ENCODE measurements around the gene RAB41. TPM values are rescaled to one million over a fixed set of nuclear protein-coding genes. Genes with fewer than 3 reads are reported as not detected.

Gene RAB41
- total and polyA plus RNA-seq, 10 of the 15 experiments (the other 5 are each of a cell fraction or from before 2014, with no cell fraction given): 0.05 to 0.31 TPM; not detected in 8

DNA sequence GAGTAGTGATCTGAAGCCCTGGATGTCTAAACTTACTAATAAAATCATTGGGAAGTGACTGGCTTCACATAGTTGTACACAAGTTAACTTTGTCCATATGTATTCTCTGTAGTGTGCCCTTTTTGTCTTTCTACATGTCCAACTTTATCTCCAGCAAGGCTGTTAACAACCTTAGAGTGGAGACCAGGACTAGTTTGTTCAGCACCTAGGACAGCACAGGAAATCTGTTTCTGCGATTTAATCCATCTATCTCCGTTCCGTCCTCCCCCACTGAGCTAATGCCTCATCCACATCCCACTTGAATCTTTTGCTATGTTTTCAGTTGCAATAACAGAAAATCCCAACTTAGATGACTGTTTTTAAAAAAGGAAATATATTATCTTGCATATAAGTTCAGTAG, 17.2 kb upstream of the RAB41 start:
- ATAC-seq (no peak), DNase-seq (ENCODE audit: low read depth, low spot score) (no peak), FAIRE-seq (no peak)
- Histone ChIP-seq H3K4me2 (ENCODE audit: control insufficient read depth, insufficient read depth) (no peak overlapping the region), H3K9me3 (replicated peaks; ENCODE audit: control insufficient read depth, insufficient read depth, low read length) (no peaks in the 10 kb centered on the region), H3K27ac (ENCODE audit: control insufficient read depth, insufficient read depth) (no peak overlapping the region), H4K20me1 (ENCODE audit: control insufficient read depth, insufficient read depth) (no peaks in the 10 kb centered on the region), H3K4me3 (no peak overlapping the region), H2AFZ (ENCODE audit: control insufficient read depth, low read depth, low read length) (no peak overlapping the region), H3K36me3 (ENCODE audit: control insufficient read depth in 2 of 2, insufficient read depth in 2 of 2, low read length in 1 of 2) (no peaks in the 10 kb centered on the region), H3K4me1 (ENCODE audit: control insufficient read depth, insufficient read depth, low read length) (no peaks in the 10 kb centered on the region), H3K79me2 (ENCODE audit: control insufficient read depth, insufficient read depth, low read length) (no peaks in the 10 kb centered on the region), H3K27me3 (replicated peaks in 1 of 2; ENCODE audit: control insufficient read depth in 2 of 2, insufficient read depth in 2 of 2, low read length in 1 of 2) (no peaks in the 10 kb centered on the region), H3K9ac (ENCODE audit: control insufficient read depth, insufficient read depth, low read length) (no peak overlapping the region)
- ChIA-PET RAD21 (ENCODE audit: unreplicated experiment) (no interaction called here), SMC1A (ENCODE audit: uncharacterized antibody, unreplicated experiment) (no interaction called here), POLR2A (no interaction called here), CTCF (no interaction called here)
- TF ChIP-seq, protein P1, sequence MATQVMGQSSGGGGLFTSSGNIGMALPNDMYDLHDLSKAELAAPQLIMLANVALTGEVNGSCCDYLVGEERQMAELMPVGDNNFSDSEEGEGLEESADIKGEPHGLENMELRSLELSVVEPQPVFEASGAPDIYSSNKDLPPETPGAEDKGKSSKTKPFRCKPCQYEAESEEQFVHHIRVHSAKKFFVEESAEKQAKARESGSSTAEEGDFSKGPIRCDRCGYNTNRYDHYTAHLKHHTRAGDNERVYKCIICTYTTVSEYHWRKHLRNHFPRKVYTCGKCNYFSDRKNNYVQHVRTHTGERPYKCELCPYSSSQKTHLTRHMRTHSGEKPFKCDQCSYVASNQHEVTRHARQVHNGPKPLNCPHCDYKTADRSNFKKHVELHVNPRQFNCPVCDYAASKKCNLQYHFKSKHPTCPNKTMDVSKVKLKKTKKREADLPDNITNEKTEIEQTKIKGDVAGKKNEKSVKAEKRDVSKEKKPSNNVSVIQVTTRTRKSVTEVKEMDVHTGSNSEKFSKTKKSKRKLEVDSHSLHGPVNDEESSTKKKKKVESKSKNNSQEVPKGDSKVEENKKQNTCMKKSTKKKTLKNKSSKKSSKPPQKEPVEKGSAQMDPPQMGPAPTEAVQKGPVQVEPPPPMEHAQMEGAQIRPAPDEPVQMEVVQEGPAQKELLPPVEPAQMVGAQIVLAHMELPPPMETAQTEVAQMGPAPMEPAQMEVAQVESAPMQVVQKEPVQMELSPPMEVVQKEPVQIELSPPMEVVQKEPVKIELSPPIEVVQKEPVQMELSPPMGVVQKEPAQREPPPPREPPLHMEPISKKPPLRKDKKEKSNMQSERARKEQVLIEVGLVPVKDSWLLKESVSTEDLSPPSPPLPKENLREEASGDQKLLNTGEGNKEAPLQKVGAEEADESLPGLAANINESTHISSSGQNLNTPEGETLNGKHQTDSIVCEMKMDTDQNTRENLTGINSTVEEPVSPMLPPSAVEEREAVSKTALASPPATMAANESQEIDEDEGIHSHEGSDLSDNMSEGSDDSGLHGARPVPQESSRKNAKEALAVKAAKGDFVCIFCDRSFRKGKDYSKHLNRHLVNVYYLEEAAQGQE (IDR thresholded peaks at IDR 0.05; ENCODE audit: low read depth, low read length): peak; percentile 52; the same call in 1 of the 2 replicates
- TF ChIP-seq, protein P2, sequence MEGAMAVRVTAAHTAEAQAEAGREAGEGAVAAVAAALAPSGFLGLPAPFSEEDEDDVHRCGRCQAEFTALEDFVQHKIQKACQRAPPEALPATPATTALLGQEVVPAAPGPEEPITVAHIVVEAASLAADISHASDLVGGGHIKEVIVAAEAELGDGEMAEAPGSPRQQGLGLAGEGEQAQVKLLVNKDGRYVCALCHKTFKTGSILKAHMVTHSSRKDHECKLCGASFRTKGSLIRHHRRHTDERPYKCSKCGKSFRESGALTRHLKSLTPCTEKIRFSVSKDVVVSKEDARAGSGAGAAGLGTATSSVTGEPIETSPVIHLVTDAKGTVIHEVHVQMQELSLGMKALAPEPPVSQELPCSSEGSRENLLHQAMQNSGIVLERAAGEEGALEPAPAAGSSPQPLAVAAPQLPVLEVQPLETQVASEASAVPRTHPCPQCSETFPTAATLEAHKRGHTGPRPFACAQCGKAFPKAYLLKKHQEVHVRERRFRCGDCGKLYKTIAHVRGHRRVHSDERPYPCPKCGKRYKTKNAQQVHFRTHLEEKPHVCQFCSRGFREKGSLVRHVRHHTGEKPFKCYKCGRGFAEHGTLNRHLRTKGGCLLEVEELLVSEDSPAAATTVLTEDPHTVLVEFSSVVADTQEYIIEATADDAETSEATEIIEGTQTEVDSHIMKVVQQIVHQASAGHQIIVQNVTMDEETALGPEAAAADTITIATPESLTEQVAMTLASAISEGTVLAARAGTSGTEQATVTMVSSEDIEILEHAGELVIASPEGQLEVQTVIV (IDR thresholded peaks at IDR 0.05; ENCODE audit: borderline replicate concordance, partially characterized antibody): no peak
- TF ChIP-seq, protein P3, sequence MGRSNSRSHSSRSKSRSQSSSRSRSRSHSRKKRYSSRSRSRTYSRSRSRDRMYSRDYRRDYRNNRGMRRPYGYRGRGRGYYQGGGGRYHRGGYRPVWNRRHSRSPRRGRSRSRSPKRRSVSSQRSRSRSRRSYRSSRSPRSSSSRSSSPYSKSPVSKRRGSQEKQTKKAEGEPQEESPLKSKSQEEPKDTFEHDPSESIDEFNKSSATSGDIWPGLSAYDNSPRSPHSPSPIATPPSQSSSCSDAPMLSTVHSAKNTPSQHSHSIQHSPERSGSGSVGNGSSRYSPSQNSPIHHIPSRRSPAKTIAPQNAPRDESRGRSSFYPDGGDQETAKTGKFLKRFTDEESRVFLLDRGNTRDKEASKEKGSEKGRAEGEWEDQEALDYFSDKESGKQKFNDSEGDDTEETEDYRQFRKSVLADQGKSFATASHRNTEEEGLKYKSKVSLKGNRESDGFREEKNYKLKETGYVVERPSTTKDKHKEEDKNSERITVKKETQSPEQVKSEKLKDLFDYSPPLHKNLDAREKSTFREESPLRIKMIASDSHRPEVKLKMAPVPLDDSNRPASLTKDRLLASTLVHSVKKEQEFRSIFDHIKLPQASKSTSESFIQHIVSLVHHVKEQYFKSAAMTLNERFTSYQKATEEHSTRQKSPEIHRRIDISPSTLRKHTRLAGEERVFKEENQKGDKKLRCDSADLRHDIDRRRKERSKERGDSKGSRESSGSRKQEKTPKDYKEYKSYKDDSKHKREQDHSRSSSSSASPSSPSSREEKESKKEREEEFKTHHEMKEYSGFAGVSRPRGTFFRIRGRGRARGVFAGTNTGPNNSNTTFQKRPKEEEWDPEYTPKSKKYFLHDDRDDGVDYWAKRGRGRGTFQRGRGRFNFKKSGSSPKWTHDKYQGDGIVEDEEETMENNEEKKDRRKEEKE (IDR thresholded peaks at IDR 0.05): no peak
- TF ChIP-seq ETV6 (conservative IDR thresholded peaks at IDR 0.05 in 1 of 2, IDR thresholded peaks at IDR 0.05 in 1 of 2; ENCODE audit: borderline replicate concordance in 1 of 2, low read depth in 1 of 2): no peak
- TF ChIP-seq, protein P4, sequence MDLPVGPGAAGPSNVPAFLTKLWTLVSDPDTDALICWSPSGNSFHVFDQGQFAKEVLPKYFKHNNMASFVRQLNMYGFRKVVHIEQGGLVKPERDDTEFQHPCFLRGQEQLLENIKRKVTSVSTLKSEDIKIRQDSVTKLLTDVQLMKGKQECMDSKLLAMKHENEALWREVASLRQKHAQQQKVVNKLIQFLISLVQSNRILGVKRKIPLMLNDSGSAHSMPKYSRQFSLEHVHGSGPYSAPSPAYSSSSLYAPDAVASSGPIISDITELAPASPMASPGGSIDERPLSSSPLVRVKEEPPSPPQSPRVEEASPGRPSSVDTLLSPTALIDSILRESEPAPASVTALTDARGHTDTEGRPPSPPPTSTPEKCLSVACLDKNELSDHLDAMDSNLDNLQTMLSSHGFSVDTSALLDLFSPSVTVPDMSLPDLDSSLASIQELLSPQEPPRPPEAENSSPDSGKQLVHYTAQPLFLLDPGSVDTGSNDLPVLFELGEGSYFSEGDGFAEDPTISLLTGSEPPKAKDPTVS (IDR thresholded peaks at IDR 0.05; ENCODE audit: low read depth, low read length): no peak
- in situ Hi-C loops (cut with MboI): no loop called here
- intact Hi-C loops (cut with micrococcal nuclease; ENCODE audit: unreplicated experiment): loop anchor here (5.0 kb wide), 1 partner anchor 232 kb away; no protein-coding TSS in a partner anchor
- WGBS (ENCODE audit: insufficient coverage, insufficient replicate concordance, low lambda C conversion rate, missing lambda C conversion rate): 65% methylated on average over 3 of the region's 3 CpGs
- no TSS peak for BruUV-seq (replicated peaks)
